HCT116 (cell line): ENCODE results near the gene CCDC15. TPM values are rescaled to one million over a fixed set of nuclear protein-coding genes. Genes with fewer than 3 reads are reported as not detected.

ENCODE experiments used
- ATAC-seq: fragments of 200-7000 bp; cut with Tn5 transposase; 2 replicates; pipeline ENCODE4 v1.9.1; 2020; ENCODE audit warnings: mild to moderate bottlenecking, moderate library complexity
- BruUV-seq: library from RNA; stranded (reverse); fragments of 400-500 nt; replicated peaks from 2 replicates; lab custom pipeline; 2021; lab: Mats Ljungman, UMichigan
- CTCF ChIA-PET: fragments of 300-600 bp; sonication (Branson Sonifier 250); formaldehyde crosslinking; loops from one replicate; lab custom pipeline; 2021; ENCODE audit warnings: antibody characterized with exemption; lab: Charles Lee
- POLR2A ChIA-PET: fragments of 300-600, 350-600 bp; sonication (Branson Sonifier 250); formaldehyde crosslinking; loops from one replicate; lab custom pipeline; 2021; ENCODE audit warnings: antibody characterized with exemption; lab: Charles Lee
- RAD21 ChIA-PET, 2 experiments: fragments of 300-600 bp; sonication (Branson Sonifier 250); formaldehyde crosslinking; loops; one replicate each; lab custom pipeline; 2023; ENCODE audit warnings: low total read pairs in 2 of 2; ENCODE audit not compliant: uncharacterized antibody in 2 of 2, unreplicated experiment in 2 of 2, low non-redundant PET in 1 of 2; lab: Charles Lee
- DNase-seq: peaks from one replicate; pipeline ENCODE4 v3.0.0-alpha.2; 2010; ENCODE audit warnings: low read depth, low spot score
- H2AFZ ChIP-seq: fragments of 200-600 bp; shearing (Covaris generic), sonication (generic); 2 replicates; pipeline ENCODE4 v1.6.1; 2017; ENCODE audit warnings: low read depth, mixed run types, mixed read lengths, antibody characterized with exemption, low read length; ENCODE audit not compliant: poor library complexity, severe bottlenecking
- H3K27ac ChIP-seq: 2 replicates; pipeline ENCODE4 v1.5.1; 2012; ENCODE audit warnings: low read depth, low read length
- H3K27me3 ChIP-seq: fragments of 200-600 bp; sonication (generic); 2 replicates; pipeline ENCODE4 v1.6.1; 2016; ENCODE audit warnings: mixed run types, low read length, mixed read lengths; ENCODE audit not compliant: insufficient read depth
- H3K36me3 ChIP-seq, 2 experiments: fragments of 200-500 bp in 1 of 2; fragments of 200-600 bp in 1 of 2; sonication (Bioruptor generic) in 1 of 2; sonication (generic) in 1 of 2; 2 replicates each; pipeline versions ENCODE4 v1.5.1 to v1.6.1; 2014 to 2016; ENCODE audit warnings: low read length in 2 of 2, inconsistent platforms in 1 of 2, mixed read lengths in 1 of 2, mixed run types in 1 of 2; ENCODE audit not compliant: insufficient read depth in 2 of 2, control insufficient read depth in 1 of 2
- H3K4me1 ChIP-seq, 2 experiments: fragments of 200-600 bp in 1 of 2; sonication (generic) in 1 of 2; 2 replicates each; pipeline versions ENCODE4 v1.5.1 to v1.6.1; 2012 to 2017; ENCODE audit warnings: low read length in 2 of 2, inconsistent platforms in 1 of 2, mild to moderate bottlenecking in 1 of 2, mixed read lengths in 1 of 2, mixed run types in 1 of 2, moderate library complexity in 1 of 2; ENCODE audit not compliant: insufficient read depth in 2 of 2, control insufficient read depth in 1 of 2
- H3K4me2 ChIP-seq: fragments of 200-600 bp; sonication (generic); 2 replicates; pipeline ENCODE4 v1.6.1; 2017; ENCODE audit warnings: mixed run types, low read length, mixed read lengths
- H3K4me3 ChIP-seq, 2 experiments: fragments of 200-600 bp in 1 of 2; sonication (generic) in 1 of 2; replicated peaks in 1 of 2; 2 replicates each; pipeline ENCODE4 v1.5.1; 2011 to 2016; ENCODE audit warnings: low read length in 2 of 2, control low read depth in 1 of 2, low read depth in 1 of 2, mild to moderate bottlenecking in 1 of 2, mixed read lengths in 1 of 2, mixed run types in 1 of 2
- H3K79me2 ChIP-seq: fragments of 200-600 bp; sonication (generic); 2 replicates; pipeline ENCODE4 v1.6.1; 2017; ENCODE audit warnings: mild to moderate bottlenecking, mixed run types, low read length, moderate library complexity, mixed read lengths; ENCODE audit not compliant: insufficient read depth
- H3K9ac ChIP-seq: fragments of 200-600 bp; sonication (generic); 2 replicates; pipeline ENCODE4 v1.6.1; 2016; ENCODE audit warnings: low read length, mixed read lengths
- H3K9me2 ChIP-seq: fragments of 200-600 bp; sonication (generic), shearing (Covaris generic); 2 replicates; pipeline ENCODE4 v1.6.1; 2017; ENCODE audit warnings: mixed run types, mild to moderate bottlenecking, moderate library complexity; ENCODE audit not compliant: insufficient read depth
- H3K9me3 ChIP-seq, 2 experiments: fragments of 200-500 bp in 1 of 2; fragments of 200-600 bp in 1 of 2; sonication (Bioruptor generic) in 1 of 2; sonication (generic) in 1 of 2; 2 replicates each; pipeline ENCODE4 v1.6.1; 2014 to 2017; ENCODE audit warnings: low read length in 2 of 2, mixed read lengths in 2 of 2, inconsistent platforms in 1 of 2, low read depth in 1 of 2, mild to moderate bottlenecking in 1 of 2, mixed run types in 1 of 2, moderate library complexity in 1 of 2; ENCODE audit not compliant: control insufficient read depth in 1 of 2, insufficient read depth in 1 of 2
- H4K20me1 ChIP-seq: fragments of 200-600 bp; sonication (generic), shearing (Covaris generic); 2 replicates; pipeline ENCODE4 v1.6.1; 2017; ENCODE audit warnings: mixed run types, mild to moderate bottlenecking, moderate library complexity; ENCODE audit not compliant: insufficient read depth
- ELF1 ChIP-seq: IDR thresholded peaks from 2 replicates; pipeline ENCODE4 v1.6.1; 2012; ENCODE audit warnings: low read depth, borderline replicate concordance
- JUND ChIP-seq: IDR thresholded peaks from 2 replicates; pipeline ENCODE4 v1.6.1; 2012
- POLR2AphosphoS5 ChIP-seq: IDR thresholded peaks from 2 replicates; pipeline ENCODE4 v1.6.1; 2011; ENCODE audit warnings: mild to moderate bottlenecking, low read depth, low read length, moderate library complexity
- RAD21 ChIP-seq: IDR thresholded peaks from 2 replicates; pipeline ENCODE4 v1.6.1; 2012; ENCODE audit warnings: low read depth, mild to moderate bottlenecking
- SP1 ChIP-seq: IDR thresholded peaks from 2 replicates; pipeline ENCODE4 v1.6.1; 2012; ENCODE audit warnings: low read depth
- YY1 ChIP-seq: IDR thresholded peaks from 2 replicates; pipeline ENCODE4 v1.6.1; 2011; ENCODE audit warnings: low read length, low read depth, moderate library complexity, mild to moderate bottlenecking; ENCODE audit not compliant: insufficient replicate concordance; ENCODE audit errors: extremely low read depth
- ZNF274 ChIP-seq: fragments of 200-500 bp; sonication (Bioruptor generic); IDR thresholded peaks from 2 replicates; pipeline ENCODE4 v1.6.1; 2014; ENCODE audit warnings: mild to moderate bottlenecking, low read depth, low read length, inconsistent platforms
- intact Hi-C: fragments of 100-400 bp; cut with micrococcal nuclease; formaldehyde crosslinking; loops from 2 replicates; pipeline ENCODE4 v1.10.0; 2022
- total RNA-seq: library from RNA; stranded (reverse); gene quantifications from one replicate; pipeline ENCODE4 v1.2.1, GENCODE V29; 2021; ENCODE audit not compliant: unreplicated experiment
- TF ChIP-seq, protein P1 (sequence below): IDR thresholded peaks from 2 replicates; pipeline ENCODE4 v1.6.1; 2012
- TF ChIP-seq, protein P2 (sequence below): IDR thresholded peaks from 2 replicates; pipeline ENCODE4 v1.6.1; 2012; ENCODE audit warnings: low read depth
- TF ChIP-seq, protein P3 (sequence below): IDR thresholded peaks from 2 replicates; pipeline ENCODE4 v1.6.1; 2011; ENCODE audit warnings: mild to moderate bottlenecking, low read length, moderate library complexity; ENCODE audit not compliant: insufficient replicate concordance; ENCODE audit errors: extremely low read depth
- TF ChIP-seq, protein P4 (sequence below), 3 experiments: fragments of 200-600 bp in 1 of 3; sonication (generic) in 1 of 3; IDR thresholded peaks in 2 of 3; conservative IDR thresholded peaks in 1 of 3; 2 replicates each; pipeline ENCODE4 v1.5.1; 2012 to 2017; ENCODE audit warnings: low read depth in 2 of 3, low read length in 2 of 3, antibody characterized with exemption in 1 of 3, borderline replicate concordance in 1 of 3, control low read depth in 1 of 3, mild to moderate bottlenecking in 1 of 3, mixed read lengths in 1 of 3, mixed run types in 1 of 3, moderate library complexity in 1 of 3; ENCODE audit not compliant: insufficient read depth in 1 of 3

Gene CCDC15
- total RNA-seq, 1 experiment from 2014 or later = 2.4 TPM

DNA sequence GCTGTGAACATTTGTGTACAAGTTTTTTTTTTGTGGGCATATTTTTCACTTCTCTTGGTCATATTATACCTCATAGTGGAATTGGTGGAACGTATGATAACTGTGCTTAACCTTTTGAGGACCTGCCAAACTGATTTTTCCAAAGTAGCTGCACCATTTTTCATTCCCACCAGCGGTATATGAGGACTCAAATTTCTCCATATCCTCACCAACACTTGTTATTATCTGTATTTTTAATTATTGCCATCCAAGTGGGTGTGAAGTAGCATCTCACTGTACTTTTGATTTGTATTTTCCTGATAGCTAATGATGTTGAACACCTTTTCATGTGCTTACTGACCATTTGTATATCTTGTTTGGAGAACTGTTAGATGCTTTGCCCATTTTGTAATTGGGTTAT is 47.8 kb downstream of the CCDC15 start:
- ChIA-PET CTCF (no interaction called here), RAD21 (no interaction called here), POLR2A (no interaction called here)
- H3K27ac ChIP-seq = no peak overlapping the region
- no peaks in the 10 kb centered on the region for H3K9me2 ChIP-seq
- no peak overlapping the region for H3K4me2 ChIP-seq
- DNase-seq (no peak), ATAC-seq (no peak)
- no peaks in the 10 kb centered on the region for H3K79me2 ChIP-seq
- intact Hi-C loops = no loop called here
- H2AFZ ChIP-seq = no peak overlapping the region
- no peaks in the 10 kb centered on the region for H4K20me1 ChIP-seq
- TF ChIP-seq, protein P1, sequence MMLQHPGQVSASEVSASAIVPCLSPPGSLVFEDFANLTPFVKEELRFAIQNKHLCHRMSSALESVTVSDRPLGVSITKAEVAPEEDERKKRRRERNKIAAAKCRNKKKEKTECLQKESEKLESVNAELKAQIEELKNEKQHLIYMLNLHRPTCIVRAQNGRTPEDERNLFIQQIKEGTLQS = no peak
- TF ChIP-seq JUND (no peak), SP1 (no peak), ELF1 (no peak)
- no peaks in the 10 kb centered on the region for H3K27me3 ChIP-seq
- H3K4me3 ChIP-seq = no peak overlapping the region
- H3K36me3 ChIP-seq = no peaks in the 10 kb centered on the region
- H3K4me1 ChIP-seq = no peaks in the 10 kb centered on the region
- no peak overlapping the region for H3K9ac ChIP-seq
- no peaks in the 10 kb centered on the region for H3K9me3 ChIP-seq
- BruUV-seq = no TSS peak

DNA sequence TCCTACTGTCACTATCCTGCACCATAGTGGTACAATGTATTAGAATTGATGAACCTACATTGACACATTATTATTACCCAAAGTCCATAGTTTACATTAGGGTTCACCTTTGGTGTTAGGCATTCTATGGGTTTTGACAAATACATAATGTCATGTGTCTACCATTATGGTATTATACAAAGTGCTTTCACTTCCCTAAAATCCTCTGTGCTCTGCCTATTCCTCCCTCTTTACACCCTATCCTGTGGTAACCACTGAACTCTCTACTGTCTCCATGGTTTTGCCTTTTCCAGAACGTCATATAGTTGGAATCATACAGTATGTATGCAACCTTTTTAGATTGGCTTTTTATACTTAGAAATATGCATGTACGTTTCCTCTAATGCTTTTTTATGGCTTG is 51.5 kb downstream of the CCDC15 start:
- RAD21 ChIA-PET = no interaction called here
- no TSS peak for BruUV-seq
- Histone ChIP-seq H3K27me3 (no peaks in the 10 kb centered on the region), H3K4me3 (no peak overlapping the region), H3K27ac (no peak overlapping the region), H4K20me1 (no peaks in the 10 kb centered on the region), H3K9me2 (no peaks in the 10 kb centered on the region), H3K4me2 (no peak overlapping the region), H2AFZ (no peak overlapping the region), H3K9me3 (no peaks in the 10 kb centered on the region), H3K79me2 (no peaks in the 10 kb centered on the region), H3K4me1 (no peaks in the 10 kb centered on the region), H3K36me3 (no peaks in the 10 kb centered on the region), H3K9ac (no peak overlapping the region)
- POLR2A ChIA-PET = no interaction called here
- intact Hi-C loops = no loop called here
- ATAC-seq (no peak), DNase-seq (no peak)
- CTCF ChIA-PET = no interaction called here
- no peak for TF ChIP-seq POLR2AphosphoS5
- no peak for TF ChIP-seq ELF1
- TF ChIP-seq, protein P1 = no peak
- TF ChIP-seq YY1 = no peak
- no peak for TF ChIP-seq ZNF274
- no peak for TF ChIP-seq RAD21
- no peak for TF ChIP-seq SP1
- TF ChIP-seq, protein P2, sequence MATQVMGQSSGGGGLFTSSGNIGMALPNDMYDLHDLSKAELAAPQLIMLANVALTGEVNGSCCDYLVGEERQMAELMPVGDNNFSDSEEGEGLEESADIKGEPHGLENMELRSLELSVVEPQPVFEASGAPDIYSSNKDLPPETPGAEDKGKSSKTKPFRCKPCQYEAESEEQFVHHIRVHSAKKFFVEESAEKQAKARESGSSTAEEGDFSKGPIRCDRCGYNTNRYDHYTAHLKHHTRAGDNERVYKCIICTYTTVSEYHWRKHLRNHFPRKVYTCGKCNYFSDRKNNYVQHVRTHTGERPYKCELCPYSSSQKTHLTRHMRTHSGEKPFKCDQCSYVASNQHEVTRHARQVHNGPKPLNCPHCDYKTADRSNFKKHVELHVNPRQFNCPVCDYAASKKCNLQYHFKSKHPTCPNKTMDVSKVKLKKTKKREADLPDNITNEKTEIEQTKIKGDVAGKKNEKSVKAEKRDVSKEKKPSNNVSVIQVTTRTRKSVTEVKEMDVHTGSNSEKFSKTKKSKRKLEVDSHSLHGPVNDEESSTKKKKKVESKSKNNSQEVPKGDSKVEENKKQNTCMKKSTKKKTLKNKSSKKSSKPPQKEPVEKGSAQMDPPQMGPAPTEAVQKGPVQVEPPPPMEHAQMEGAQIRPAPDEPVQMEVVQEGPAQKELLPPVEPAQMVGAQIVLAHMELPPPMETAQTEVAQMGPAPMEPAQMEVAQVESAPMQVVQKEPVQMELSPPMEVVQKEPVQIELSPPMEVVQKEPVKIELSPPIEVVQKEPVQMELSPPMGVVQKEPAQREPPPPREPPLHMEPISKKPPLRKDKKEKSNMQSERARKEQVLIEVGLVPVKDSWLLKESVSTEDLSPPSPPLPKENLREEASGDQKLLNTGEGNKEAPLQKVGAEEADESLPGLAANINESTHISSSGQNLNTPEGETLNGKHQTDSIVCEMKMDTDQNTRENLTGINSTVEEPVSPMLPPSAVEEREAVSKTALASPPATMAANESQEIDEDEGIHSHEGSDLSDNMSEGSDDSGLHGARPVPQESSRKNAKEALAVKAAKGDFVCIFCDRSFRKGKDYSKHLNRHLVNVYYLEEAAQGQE = no peak
- TF ChIP-seq, protein P3, sequence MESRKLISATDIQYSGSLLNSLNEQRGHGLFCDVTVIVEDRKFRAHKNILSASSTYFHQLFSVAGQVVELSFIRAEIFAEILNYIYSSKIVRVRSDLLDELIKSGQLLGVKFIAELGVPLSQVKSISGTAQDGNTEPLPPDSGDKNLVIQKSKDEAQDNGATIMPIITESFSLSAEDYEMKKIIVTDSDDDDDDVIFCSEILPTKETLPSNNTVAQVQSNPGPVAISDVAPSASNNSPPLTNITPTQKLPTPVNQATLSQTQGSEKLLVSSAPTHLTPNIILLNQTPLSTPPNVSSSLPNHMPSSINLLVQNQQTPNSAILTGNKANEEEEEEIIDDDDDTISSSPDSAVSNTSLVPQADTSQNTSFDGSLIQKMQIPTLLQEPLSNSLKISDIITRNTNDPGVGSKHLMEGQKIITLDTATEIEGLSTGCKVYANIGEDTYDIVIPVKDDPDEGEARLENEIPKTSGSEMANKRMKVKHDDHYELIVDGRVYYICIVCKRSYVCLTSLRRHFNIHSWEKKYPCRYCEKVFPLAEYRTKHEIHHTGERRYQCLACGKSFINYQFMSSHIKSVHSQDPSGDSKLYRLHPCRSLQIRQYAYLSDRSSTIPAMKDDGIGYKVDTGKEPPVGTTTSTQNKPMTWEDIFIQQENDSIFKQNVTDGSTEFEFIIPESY = no peak
- TF ChIP-seq, protein P4, sequence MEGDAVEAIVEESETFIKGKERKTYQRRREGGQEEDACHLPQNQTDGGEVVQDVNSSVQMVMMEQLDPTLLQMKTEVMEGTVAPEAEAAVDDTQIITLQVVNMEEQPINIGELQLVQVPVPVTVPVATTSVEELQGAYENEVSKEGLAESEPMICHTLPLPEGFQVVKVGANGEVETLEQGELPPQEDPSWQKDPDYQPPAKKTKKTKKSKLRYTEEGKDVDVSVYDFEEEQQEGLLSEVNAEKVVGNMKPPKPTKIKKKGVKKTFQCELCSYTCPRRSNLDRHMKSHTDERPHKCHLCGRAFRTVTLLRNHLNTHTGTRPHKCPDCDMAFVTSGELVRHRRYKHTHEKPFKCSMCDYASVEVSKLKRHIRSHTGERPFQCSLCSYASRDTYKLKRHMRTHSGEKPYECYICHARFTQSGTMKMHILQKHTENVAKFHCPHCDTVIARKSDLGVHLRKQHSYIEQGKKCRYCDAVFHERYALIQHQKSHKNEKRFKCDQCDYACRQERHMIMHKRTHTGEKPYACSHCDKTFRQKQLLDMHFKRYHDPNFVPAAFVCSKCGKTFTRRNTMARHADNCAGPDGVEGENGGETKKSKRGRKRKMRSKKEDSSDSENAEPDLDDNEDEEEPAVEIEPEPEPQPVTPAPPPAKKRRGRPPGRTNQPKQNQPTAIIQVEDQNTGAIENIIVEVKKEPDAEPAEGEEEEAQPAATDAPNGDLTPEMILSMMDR (IDR thresholded peaks at IDR 0.05 in 2 of 3, conservative IDR thresholded peaks at IDR 0.05 in 1 of 3; ENCODE audit: borderline replicate concordance in 1 of 3, insufficient read depth in 1 of 3, low read depth in 2 of 3, low read length in 2 of 3) = no peak
